HAP-1 (cell line): ENCODE measurements around the gene PFKL.
"Not testable (repeated sequence)": the region's sequence is repeated elsewhere in the genome, so short reads cannot be mapped to it uniquely, and the experiment has no call there.

Source experiments
- DNase-seq, 2 experiments: peaks; one replicate each; pipeline ENCODE4 v3.0.0-alpha.2; 2016 to 2020; ENCODE audit warnings: low spot score in 2 of 2
- H3K27me3 ChIP-seq: fragments of 250-450 bp; sonication (Bioruptor Pico); 2 replicates; pipeline ENCODE4 v1.5.1; 2020; ENCODE audit warnings: low read depth, mild to moderate bottlenecking, moderate library complexity
- H3K36me3 ChIP-seq: fragments of 250-450 bp; sonication (Bioruptor Pico); replicated peaks from 2 replicates; pipeline ENCODE4 v1.5.1; 2020; ENCODE audit warnings: mild to moderate bottlenecking
- H3K4me1 ChIP-seq: fragments of 250-450 bp; sonication (Bioruptor Pico); 2 replicates; pipeline ENCODE4 v1.5.1; 2020; ENCODE audit warnings: mild to moderate bottlenecking
- H3K4me3 ChIP-seq: fragments of 250-450 bp; sonication (Bioruptor Pico); 2 replicates; pipeline ENCODE4 v1.5.1; 2020; ENCODE audit warnings: mild to moderate bottlenecking, moderate library complexity
- H3K9me3 ChIP-seq: fragments of 250-450 bp; sonication (Bioruptor Pico); 2 replicates; pipeline ENCODE4 v1.5.1; 2020; ENCODE audit warnings: mild to moderate bottlenecking, moderate library complexity
- in situ Hi-C: fragments of 300-500 bp; cut with MboI; formaldehyde crosslinking; loops from 3 replicates; pipeline ENCODE4 v1.14.3; 2020; ENCODE audit warnings: low sequenced_read_pairs, inconsistent platforms, mixed read lengths

Gene PFKL

DNA sequence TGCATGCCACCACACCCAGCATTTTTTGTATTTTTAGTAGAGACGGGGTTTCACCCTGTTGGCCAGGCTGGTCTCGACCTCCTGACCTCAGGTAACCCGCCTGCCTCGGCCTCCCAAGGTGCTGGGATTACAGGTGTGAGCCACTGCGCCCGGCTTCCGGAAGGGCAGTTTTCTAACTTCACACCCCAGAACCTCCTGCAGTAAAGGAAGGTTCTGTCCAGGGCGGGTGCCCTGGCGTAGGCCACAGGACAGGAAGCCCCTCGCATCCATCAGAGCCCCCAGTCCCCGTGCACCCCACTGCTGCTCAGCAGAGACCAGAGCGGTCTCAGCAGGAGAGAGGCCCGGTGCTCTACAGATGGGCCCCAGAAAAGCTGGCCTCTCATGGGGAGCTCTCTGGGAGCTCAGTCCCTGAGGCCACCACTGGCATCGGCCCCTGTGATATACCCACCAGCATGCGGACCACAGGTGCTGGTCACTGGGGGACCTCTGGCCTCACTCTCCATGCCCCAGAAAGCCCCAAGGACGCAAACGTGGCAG lies 34.1 kb upstream of the PFKL start:
- DNase-seq, result no peak
- Histone ChIP-seq H3K36me3 (no peaks in the 10 kb centered on the region), H3K4me1 (no peaks in the 10 kb centered on the region), H3K9me3 (no peaks in the 10 kb centered on the region), H3K27me3 (no peaks in the 10 kb centered on the region), H3K4me3 (no peak overlapping the region)
- in situ Hi-C loops, result no loop called here

DNA sequence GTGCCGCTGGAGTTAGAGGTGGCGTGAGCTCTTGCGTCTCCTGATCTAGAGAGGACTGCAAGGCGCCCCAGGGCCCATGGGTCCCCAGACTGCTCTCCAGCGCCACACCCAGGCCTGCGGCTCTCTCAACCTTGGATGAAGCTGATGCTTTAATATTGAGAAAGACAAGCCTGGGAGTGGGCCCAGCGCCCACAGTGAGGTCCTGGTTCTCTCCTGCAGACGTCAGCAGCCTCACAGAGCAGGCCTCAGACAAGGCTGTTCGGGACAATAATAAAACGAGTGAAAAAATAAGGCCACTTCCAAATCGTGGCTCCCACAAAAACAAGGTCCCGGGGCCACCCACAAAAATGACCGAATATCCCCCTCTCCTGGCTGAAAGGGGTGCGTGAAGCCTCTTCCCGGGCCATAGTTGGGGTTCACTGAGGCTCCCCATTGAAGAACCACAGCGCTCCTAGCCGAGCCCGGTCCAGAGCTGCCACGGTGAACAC lies 32.2 kb upstream of the PFKL start:
- Histone ChIP-seq H3K36me3 (no peaks in the 10 kb centered on the region), H3K4me3 (no peak overlapping the region), H3K9me3 (no peaks in the 10 kb centered on the region), H3K4me1 (no peaks in the 10 kb centered on the region), H3K27me3 (no peaks in the 10 kb centered on the region)
- in situ Hi-C loops, result no loop called here
- DNase-seq, result no peak

DNA sequence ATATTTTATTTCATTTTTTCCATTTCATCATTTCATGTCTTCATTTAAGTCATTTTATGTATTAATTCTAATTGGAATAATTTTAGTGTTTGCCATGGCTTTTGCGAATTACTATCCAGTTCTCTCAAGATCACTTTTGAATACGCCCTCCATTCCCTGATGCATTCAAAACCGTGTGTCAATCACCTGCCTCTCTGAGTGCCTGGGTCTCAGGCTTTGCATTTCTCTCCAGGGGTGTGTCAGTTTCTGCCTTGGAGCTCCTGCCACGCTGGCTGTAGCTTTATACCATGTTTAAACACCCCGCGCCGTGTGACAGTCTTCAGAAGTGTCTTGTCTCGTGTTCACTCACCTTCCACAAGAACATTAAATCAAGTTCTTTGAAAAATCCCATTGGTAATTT lies 30.8 kb upstream of the PFKL start:
- in situ Hi-C loops, result no loop called here

DNA sequence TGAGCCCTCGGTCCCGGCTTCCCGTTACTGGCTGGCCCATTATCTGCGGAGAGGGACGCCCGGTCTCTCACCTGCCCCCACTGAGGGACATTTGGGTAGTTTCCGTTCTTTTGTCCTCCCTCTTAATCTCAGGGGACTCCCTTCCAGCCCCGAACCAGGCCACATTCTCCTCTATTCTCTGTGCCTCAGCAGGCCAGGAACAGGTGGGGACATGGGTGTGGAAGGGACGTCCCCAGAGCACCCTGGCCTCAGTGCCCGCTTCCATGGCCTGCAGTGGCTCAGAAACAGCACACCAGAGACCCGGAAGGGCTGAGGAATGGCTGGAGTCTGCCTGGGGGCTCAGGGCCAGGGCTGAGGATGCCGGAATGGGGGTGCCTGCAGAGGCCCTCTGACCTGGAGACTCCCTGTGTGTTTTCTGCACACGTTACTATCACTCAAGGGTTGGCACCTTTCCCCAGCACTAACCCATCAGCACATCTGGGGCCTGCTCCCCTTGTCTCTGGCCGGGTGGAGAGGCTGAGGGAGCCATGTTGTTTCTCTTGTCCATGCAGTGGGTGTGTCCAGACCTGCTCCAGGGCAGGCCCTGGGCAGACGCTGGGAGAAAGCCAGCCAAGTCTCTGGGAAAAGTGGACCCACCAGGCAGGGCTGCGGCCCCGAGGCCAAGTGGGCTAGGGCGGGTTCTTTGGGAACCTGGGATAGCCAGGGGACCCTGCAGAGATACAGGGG lies 28.1 kb upstream of the PFKL start:
- no peaks in the 10 kb centered on the region for H3K9me3 ChIP-seq
- H3K4me3 ChIP-seq, result no peak overlapping the region
- H3K4me1 ChIP-seq, result no peaks in the 10 kb centered on the region
- in situ Hi-C loops, result no loop called here
- DNase-seq, result no peak
- no peaks in the 10 kb centered on the region for H3K27me3 ChIP-seq
- no peaks in the 10 kb centered on the region for H3K36me3 ChIP-seq

More for the DNA sequence above, 30.8 kb upstream of the PFKL start:
- Histone ChIP-seq H3K4me3 (no peak overlapping the region), H3K9me3 (no peaks in the 10 kb centered on the region), H3K27me3 (no peaks in the 10 kb centered on the region), H3K4me1 (no peaks in the 10 kb centered on the region), H3K36me3 (no peaks in the 10 kb centered on the region)
- DNase-seq, result no peak

DNA sequence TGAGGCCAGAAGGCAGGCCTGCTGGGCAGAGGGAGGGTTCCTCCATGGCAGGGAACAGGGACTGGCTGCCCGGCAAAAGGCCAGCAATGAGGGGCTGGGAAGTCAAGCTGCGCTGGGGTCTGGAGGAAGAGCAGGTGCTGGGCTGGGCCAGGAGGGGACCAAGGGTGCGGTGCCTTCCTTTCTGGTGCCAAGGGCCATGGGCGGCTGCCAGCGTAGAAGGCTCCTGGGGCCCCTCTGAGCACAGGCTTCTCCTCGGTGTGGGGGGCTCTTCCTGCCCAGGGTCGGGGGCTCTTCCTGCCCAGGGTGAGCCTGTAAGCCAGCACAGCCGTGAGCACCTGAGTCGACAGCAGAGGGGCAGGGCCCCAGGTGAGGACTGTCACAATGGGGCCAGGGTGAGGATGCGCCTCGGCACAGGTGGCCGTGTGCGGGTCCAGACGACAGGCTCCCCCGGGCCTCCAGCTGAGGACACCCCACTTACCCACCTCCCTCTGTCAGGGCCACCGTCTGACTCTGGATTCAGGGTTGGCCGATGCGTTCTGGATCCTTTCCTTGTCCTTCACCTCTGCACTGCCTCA lies 27.5 kb upstream of the PFKL start:
- DNase-seq, result no peak
- Histone ChIP-seq H3K27me3 (no peaks in the 10 kb centered on the region), H3K4me1 (no peaks in the 10 kb centered on the region), H3K9me3 (no peaks in the 10 kb centered on the region), H3K36me3 (no peaks in the 10 kb centered on the region), H3K4me3 (no peak overlapping the region)
- in situ Hi-C loops, result no loop called here

DNA sequence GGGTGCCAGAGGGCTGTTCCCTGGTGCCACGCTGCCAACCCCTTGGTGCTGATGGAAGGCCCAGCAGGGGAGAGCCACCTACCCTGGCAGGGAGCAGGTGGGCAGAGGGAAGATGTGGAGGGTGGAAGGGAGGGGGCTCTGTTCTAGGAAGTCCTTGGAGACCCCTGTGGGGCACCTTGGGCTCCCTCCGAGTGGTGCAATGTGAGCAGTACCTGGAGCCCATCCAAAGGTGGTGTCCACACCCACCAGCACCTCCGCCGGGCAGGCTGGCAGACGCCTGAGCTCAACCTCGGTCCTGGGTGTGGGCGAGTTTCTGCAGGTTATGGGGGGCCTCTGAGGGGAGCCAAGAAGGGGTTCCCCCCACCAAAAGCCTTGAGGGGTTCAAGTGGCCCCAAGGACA lies 26.8 kb upstream of the PFKL start:
- in situ Hi-C loops, result no loop called here
- H3K4me3 ChIP-seq, result no peak overlapping the region
- H3K36me3 ChIP-seq, result no peaks in the 10 kb centered on the region
- H3K9me3 ChIP-seq, result no peaks in the 10 kb centered on the region
- no peaks in the 10 kb centered on the region for H3K4me1 ChIP-seq
- no peaks in the 10 kb centered on the region for H3K27me3 ChIP-seq
- DNase-seq, result no peak

DNA sequence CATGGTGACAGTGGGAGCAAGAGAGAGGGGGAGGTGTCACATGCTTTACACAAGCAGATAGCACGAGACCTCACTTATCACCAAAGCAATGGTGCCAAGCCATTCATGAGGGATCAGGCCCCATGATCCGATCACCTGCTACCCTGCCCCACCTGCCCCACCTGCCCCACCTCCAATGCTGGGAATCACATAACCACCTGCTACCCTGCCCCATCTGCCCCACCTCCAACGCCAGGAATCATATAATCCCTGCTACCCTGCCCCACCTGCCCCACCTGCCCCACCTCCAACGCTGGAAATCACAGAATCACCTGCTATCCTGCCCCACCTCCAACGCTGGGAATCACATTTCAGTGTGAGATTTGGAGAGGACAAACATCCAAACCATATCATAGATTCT lies 24.8 kb upstream of the PFKL start:
- Histone ChIP-seq H3K9me3 (no peaks in the 10 kb centered on the region), H3K27me3 (no peaks in the 10 kb centered on the region), H3K36me3 (no peaks in the 10 kb centered on the region), H3K4me1 (no peaks in the 10 kb centered on the region), H3K4me3 (no peak overlapping the region)
- no peak for DNase-seq
- in situ Hi-C loops, result no loop called here

DNA sequence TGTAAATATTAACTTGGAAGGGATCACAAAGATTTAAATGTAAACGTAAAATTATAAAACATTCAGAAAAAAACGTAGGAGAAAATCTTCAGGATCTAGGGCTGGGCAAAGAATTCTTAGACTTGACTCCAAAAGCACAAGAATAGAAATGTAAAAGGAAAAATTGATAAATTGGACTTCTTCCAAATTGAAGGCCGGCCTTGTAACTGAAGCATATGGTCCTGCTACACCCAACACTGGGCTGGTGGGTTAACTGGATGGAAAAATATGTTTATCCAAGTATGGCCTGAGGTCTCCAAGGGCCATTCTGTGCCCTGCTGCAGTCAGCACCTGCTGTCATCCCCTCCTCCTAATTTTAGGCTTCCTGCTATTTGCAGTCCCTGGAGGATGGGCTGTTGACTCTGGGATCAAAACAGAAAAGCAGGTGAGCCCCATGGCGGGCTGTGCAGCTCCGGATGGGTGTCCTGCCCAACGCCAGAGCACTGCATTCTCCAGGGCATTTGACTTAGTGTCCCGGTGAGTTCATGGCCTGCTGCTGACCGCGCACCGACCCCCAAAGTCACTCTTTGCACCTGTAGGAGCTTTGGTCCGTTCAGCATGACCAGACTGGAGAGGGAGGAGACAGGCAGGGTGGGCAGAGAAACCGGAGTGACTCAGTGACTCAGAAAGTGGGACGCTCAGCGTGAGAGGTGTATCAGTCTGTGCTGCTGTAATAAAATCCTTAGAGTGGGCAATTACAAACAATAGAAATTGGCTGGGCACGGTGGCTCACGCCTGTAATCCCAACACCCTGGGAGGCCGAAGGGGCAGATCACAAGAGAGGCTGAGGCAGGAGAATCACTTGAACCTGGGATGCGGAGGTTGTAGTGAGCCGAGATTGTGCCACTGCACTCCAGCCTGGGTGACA lies 20.2 kb upstream of the PFKL start:
- Histone ChIP-seq H3K4me3 (no peak overlapping the region), H3K27me3 (no peaks in the 10 kb centered on the region), H3K9me3 (no peaks in the 10 kb centered on the region), H3K36me3 (no peaks in the 10 kb centered on the region), H3K4me1 (peaks cover 13% of the 10 kb centered on the region)
- DNase-seq, result no peak
- in situ Hi-C loops, result no loop called here

DNA sequence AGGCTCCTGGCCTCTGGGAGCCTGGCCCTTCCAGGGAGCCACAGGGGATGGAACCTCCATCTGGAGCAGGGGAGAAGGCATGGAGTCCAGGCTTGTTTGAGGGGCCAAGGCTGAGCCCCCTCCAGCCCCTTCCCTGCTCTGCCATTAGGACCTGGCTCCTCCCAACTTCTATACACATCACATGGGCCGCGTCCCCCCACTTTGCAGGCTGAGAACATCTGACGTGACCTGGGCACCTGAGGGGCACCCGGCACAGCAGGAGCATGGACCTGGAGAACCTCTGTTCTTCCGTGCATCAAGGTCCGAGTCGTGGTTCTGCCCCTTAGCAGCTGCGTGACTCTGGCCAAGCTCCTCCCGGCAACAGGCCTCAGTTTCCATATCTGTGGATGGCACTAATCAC lies 18.1 kb upstream of the PFKL start:
- H3K4me1 ChIP-seq, result peaks cover 13% of the 10 kb centered on the region
- in situ Hi-C loops, result no loop called here
- H3K4me3 ChIP-seq, result no peak overlapping the region
- H3K36me3 ChIP-seq, result no peaks in the 10 kb centered on the region
- no peaks in the 10 kb centered on the region for H3K27me3 ChIP-seq
- DNase-seq, result no peak
- no peaks in the 10 kb centered on the region for H3K9me3 ChIP-seq

DNA sequence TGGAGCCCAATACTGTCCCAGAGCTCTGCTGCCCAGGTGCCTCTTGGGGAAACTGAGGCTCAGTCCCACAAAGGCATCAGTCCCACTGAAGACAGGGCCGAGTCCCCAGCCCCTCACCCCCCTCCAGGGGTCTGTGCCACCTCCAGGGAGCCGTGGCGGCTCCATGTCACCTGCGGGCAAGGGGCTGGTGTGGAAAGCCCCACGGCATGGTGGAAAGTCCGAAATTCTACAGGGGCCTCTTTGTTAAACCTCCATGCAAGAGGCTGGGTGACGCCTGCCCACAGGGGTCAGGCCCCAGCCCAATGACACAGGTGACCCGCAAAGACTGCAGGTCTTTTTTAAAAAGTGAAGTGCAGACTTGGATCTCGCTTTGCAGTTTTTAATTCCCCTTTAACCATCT lies 17.5 kb upstream of the PFKL start:
- Histone ChIP-seq H3K9me3 (no peaks in the 10 kb centered on the region), H3K27me3 (no peaks in the 10 kb centered on the region), H3K4me1 (peaks cover 13% of the 10 kb centered on the region), H3K4me3 (no peak overlapping the region), H3K36me3 (no peaks in the 10 kb centered on the region)
- no peak for DNase-seq
- in situ Hi-C loops, result no loop called here

DNA sequence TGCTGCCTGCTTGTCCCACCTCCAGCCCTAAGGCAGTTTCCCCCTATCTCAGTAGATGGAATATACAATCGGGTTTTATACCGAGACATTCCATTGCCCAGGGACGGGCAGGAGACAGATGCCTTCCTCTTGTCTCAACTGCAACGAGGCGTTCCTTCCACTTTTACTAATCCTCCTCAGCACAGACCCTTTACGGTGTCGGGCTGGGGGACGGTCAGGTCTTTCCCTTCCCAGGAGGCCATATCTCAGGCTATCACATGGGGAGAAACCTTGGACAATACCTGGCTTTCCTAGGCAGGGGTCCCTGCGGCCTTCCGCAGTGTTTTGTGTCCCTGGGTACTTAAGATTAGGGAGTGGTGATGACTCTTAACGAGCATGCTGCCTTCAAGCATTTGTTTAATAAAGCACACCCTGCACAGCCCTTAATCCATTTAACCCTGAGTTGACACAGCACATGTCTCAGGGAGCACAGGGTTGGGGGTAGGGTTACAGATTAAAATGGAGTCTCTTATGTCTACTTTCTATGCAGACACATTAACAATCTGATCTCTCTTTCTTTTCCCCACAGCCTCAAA lies 16.6 kb upstream of the PFKL start:
- H3K4me3 ChIP-seq, H3K9me3 ChIP-seq, H3K36me3 ChIP-seq, H3K27me3 ChIP-seq, in situ Hi-C loops: not testable (repeated sequence)
- peak in 1 of 2 experiments; percentile 60 for DNase-seq
- peaks cover 13% of the 10 kb centered on the region for H3K4me1 ChIP-seq

DNA sequence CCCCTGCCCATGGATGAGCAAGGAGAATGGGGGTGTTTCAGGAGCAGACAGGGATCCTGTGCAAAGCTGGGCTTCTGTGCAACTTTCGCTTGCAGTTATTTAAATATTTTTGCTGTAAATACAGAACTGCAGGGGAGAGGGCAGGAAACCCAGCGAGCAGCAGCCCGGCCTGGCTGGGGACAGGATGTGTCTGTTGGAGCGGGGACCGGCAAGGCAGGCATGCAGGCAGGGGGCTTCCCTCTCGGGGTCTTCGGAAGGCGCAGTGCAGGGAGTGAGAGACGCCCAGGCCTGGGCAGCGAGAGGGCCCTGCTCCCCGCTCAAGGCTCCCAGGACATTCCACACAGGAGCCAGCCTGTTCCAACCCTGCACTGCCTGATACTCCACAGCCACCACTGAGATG lies 15.9 kb upstream of the PFKL start:
- Histone ChIP-seq H3K4me3 (no peak overlapping the region), H3K36me3 (no peaks in the 10 kb centered on the region), H3K27me3 (no peaks in the 10 kb centered on the region), H3K4me1 (peaks cover 13% of the 10 kb centered on the region), H3K9me3 (no peaks in the 10 kb centered on the region)
- no peak for DNase-seq
- in situ Hi-C loops, result no loop called here

DNA sequence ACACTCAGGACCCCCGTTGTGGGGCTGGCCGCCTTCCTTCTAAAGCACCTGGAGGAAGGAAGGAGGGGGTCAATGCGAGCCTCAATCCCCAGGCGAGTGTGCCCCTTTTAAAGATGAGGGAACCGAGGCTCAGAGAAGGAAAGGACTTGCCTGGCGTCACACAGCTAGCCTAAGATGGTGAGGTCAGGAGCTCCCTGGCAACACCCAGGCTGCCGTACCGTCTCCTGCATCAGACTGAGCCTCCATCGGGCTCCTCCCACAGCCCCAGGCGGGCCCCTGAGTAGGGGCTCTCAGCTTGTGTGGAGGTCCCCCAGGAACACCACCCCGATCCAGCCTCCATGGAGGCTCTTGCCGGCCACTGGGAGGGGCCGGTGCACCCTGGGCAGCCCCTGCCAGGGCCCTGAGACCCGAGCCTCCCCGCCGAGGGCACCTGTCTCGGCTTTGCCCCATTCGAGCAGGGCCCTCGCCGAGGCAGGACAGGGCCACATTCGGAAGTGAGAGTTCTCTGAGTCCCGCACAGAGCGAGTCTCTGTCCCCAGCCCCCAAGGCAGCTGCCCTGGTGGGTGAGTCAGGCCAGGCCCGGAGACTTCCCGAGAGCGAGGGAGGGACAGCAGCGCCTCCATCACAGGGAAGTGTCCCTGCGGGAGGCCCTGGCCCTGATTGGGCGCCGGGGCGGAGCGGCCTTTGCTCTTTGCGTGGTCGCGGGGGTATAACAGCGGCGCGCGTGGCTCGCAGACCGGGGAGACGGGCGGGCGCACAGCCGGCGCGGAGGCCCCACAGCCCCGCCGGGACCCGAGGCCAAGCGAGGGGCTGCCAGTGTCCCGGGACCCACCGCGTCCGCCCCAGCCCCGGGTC lies 14.5 kb upstream of the PFKL start, which contains the start of gene AIRE:
AIRE (plus strand) TSS at position 739 of the 855 bp plus-strand sequence. CDS start 131 bp downstream, outside the sequence.
- Histone ChIP-seq H3K36me3 (no peaks in the 10 kb centered on the region), H3K27me3 (no peaks in the 10 kb centered on the region), H3K4me3 (no peak within 1 kb of the TSS), H3K9me3 (no peaks in the 10 kb centered on the region), H3K4me1 (peaks cover 13% of the 10 kb centered on the region)
- no peak for DNase-seq
- in situ Hi-C loops, result no loop called here
